Measurements from ENCODE around the gene TMEM126A.

The TMEM126A gene

DNA sequence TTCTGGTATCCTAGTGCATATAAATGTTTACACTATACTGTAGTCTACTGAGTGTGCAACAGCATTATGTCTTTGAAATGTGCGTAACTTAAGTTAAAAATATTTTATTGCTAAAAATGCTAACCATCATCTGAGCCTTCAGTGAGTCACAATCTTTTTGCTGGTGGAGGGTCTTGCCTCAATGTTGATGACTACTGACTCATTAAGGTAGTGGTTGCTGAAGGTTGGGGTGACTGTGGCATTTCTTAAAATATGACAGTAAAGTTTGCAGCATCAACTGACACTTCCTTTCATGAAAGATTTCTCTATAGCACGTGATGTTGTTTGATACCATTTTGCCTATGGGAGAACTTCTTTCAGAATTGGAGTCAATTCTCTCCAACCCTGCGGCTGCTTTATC, 25.6 kb downstream of the TMEM126A start:
- Histone ChIP-seq H3K18ac (ENCODE audit: low read depth in 1 of 2, low read length in 2 of 2) (no peak overlapping the region), H3K79me1 (replicated peaks; ENCODE audit: low read length, poor library complexity, severe bottlenecking) (no peaks in the 10 kb centered on the region), H3K4ac (ENCODE audit: low read depth in 1 of 2, low read length in 2 of 2) (no peak overlapping the region), H3K4me3 (ENCODE audit: insufficient read depth in 1 of 2, low read depth in 1 of 2, low read length in 2 of 2) (no peak overlapping the region), H3K9ac (ENCODE audit: low read length) (no peak overlapping the region), H2AFZ (ENCODE audit: low read depth, low read length) (no peak overlapping the region), H3K9me3 (ENCODE audit: control insufficient read depth, low read length) (peaks cover 7% of the 10 kb centered on the region), H2BK120ac (ENCODE audit: low read depth, low read length) (no peak overlapping the region), H2BK12ac (ENCODE audit: low read length in 2 of 2) (no peak overlapping the region), H3K4me1 (ENCODE audit: control insufficient read depth, insufficient read depth, low read depth, low read length) (no peaks in the 10 kb centered on the region), H3K23ac (ENCODE audit: low read length in 2 of 2) (no peak overlapping the region), H4K8ac (ENCODE audit: low read length) (no peak overlapping the region), H3K27me3 (ENCODE audit: control insufficient read depth in 1 of 2, insufficient read depth in 1 of 2, low read length in 2 of 2) (no peaks in the 10 kb centered on the region), H3K27ac (ENCODE audit: low read length, poor library complexity, severe bottlenecking) (no peak overlapping the region), H2BK15ac (ENCODE audit: low read depth, poor library complexity, severe bottlenecking) (no peak overlapping the region), H2BK5ac (ENCODE audit: low read depth, low read length, poor library complexity, severe bottlenecking) (no peak overlapping the region), H3K4me2 (ENCODE audit: low read length, poor library complexity, severe bottlenecking) (no peak overlapping the region), H4K91ac (ENCODE audit: low read length) (no peak overlapping the region), H2AK5ac (ENCODE audit: low read length, severe bottlenecking) (no peak overlapping the region), H3K14ac (ENCODE audit: low read length in 2 of 2) (no peak overlapping the region), H3K36me3 (ENCODE audit: control insufficient read depth in 1 of 2, insufficient read depth in 2 of 2, low read depth in 1 of 2, low read length in 2 of 2) (no peaks in the 10 kb centered on the region)
- WGBS = 100% methylated on average over 3 of the region's 3 CpGs
- DNase-seq = no peak

DNA sequence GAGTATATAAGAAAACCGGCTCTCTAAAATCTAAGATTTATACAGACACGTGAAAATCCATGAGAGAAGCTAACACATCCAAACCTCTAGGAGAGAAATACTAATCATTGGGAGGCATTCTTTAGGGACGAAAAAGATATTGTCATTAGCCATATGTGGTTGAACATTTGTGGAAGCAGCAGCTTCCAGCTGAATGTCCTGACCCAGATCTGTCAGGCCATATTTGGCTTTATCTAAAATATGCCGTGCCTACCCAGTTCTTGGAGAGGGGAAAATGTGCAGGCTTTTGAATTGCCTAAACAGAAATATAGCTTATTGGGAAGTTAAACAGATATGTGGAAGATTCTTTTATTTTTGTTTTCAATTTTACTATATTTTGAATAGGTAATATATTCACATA, 31.8 kb downstream of the TMEM126A start:
- Histone ChIP-seq H3K27ac (ENCODE audit: low read length, poor library complexity, severe bottlenecking) (no peak overlapping the region), H4K8ac (ENCODE audit: low read length) (no peak overlapping the region), H3K4me1 (ENCODE audit: control insufficient read depth, insufficient read depth, low read depth, low read length) (no peaks in the 10 kb centered on the region), H3K9ac (ENCODE audit: low read length) (no peak overlapping the region), H3K4me3 (ENCODE audit: insufficient read depth in 1 of 2, low read depth in 1 of 2, low read length in 2 of 2) (no peak overlapping the region), H4K91ac (ENCODE audit: low read length) (no peak overlapping the region), H2AK5ac (ENCODE audit: low read length, severe bottlenecking) (no peak overlapping the region), H3K36me3 (ENCODE audit: control insufficient read depth in 1 of 2, insufficient read depth in 2 of 2, low read depth in 1 of 2, low read length in 2 of 2) (no peaks in the 10 kb centered on the region), H3K18ac (ENCODE audit: low read depth in 1 of 2, low read length in 2 of 2) (no peak overlapping the region), H3K79me1 (replicated peaks; ENCODE audit: low read length, poor library complexity, severe bottlenecking) (no peaks in the 10 kb centered on the region), H3K23ac (ENCODE audit: low read length in 2 of 2) (no peak overlapping the region), H2AFZ (ENCODE audit: low read depth, low read length) (no peak overlapping the region), H2BK5ac (ENCODE audit: low read depth, low read length, poor library complexity, severe bottlenecking) (no peak overlapping the region), H3K14ac (ENCODE audit: low read length in 2 of 2) (no peak overlapping the region), H3K4ac (ENCODE audit: low read depth in 1 of 2, low read length in 2 of 2) (no peak overlapping the region), H2BK15ac (ENCODE audit: low read depth, poor library complexity, severe bottlenecking) (no peak overlapping the region), H3K27me3 (ENCODE audit: control insufficient read depth in 1 of 2, insufficient read depth in 1 of 2, low read length in 2 of 2) (no peaks in the 10 kb centered on the region), H3K4me2 (ENCODE audit: low read length, poor library complexity, severe bottlenecking) (no peak overlapping the region), H3K9me3 (ENCODE audit: control insufficient read depth, low read length) (no peaks in the 10 kb centered on the region), H2BK12ac (ENCODE audit: low read length in 2 of 2) (no peak overlapping the region), H2BK120ac (ENCODE audit: low read depth, low read length) (no peak overlapping the region)
- no peak for DNase-seq
- 89% methylated on average over 2 of the region's 4 CpGs for whole genome bisulfite sequencing

DNA sequence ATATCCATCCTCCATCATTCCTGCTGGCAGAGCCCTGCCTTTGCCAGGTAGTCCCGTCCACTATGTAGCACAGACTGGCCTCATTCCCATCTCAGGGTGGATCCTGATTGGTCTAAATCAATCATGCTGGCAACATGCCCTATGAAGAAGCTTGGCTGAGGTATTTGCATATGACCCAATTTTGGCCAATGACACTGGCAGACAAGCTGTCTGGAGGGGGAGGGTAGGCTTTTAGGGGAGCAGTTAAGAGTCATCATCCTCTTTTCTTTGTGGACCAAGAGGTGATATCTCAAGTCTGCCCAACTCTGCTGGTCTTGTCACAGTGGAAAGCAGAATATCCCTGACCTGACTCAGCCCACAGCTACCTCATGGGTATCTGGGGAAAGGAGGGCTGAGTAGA, 33.1 kb downstream of the TMEM126A start:
- no peak overlapping the region for H3K4me2 ChIP-seq (ENCODE audit: low read length, poor library complexity, severe bottlenecking)
- DNase-seq = no peak
- H3K4me3 ChIP-seq (ENCODE audit: insufficient read depth in 1 of 2, low read depth in 1 of 2, low read length in 2 of 2) = no peak overlapping the region
- H3K4me1 ChIP-seq (ENCODE audit: control insufficient read depth, insufficient read depth, low read depth, low read length) = no peaks in the 10 kb centered on the region
- H3K36me3 ChIP-seq (ENCODE audit: control insufficient read depth in 1 of 2, insufficient read depth in 2 of 2, low read depth in 1 of 2, low read length in 2 of 2) = peaks cover 0 to 9% of the 10 kb centered on the region in 2 experiments
- no peak overlapping the region for H2BK120ac ChIP-seq (ENCODE audit: low read depth, low read length)
- no peaks in the 10 kb centered on the region for H3K27me3 ChIP-seq (ENCODE audit: control insufficient read depth in 1 of 2, insufficient read depth in 1 of 2, low read length in 2 of 2)
- H2BK12ac ChIP-seq (ENCODE audit: low read length in 2 of 2) = no peak overlapping the region
- H4K8ac ChIP-seq (ENCODE audit: low read length) = no peak overlapping the region
- H3K9me3 ChIP-seq (ENCODE audit: control insufficient read depth, low read length) = no peaks in the 10 kb centered on the region
- H2AFZ ChIP-seq (ENCODE audit: low read depth, low read length) = no peak overlapping the region
- H2BK15ac ChIP-seq (ENCODE audit: low read depth, poor library complexity, severe bottlenecking) = no peak overlapping the region
- no peak overlapping the region for H2BK5ac ChIP-seq (ENCODE audit: low read depth, low read length, poor library complexity, severe bottlenecking)
- no peaks in the 10 kb centered on the region for H3K79me1 ChIP-seq (replicated peaks; ENCODE audit: low read length, poor library complexity, severe bottlenecking)
- no peak overlapping the region for H3K4ac ChIP-seq (ENCODE audit: low read depth in 1 of 2, low read length in 2 of 2)
- WGBS = 90% methylated on average over 1 of the region's 1 CpG
- H3K14ac ChIP-seq (ENCODE audit: low read length in 2 of 2) = no peak overlapping the region
- no peak overlapping the region for H3K9ac ChIP-seq (ENCODE audit: low read length)
- H3K27ac ChIP-seq (ENCODE audit: low read length, poor library complexity, severe bottlenecking) = no peak overlapping the region
- no peak overlapping the region for H3K18ac ChIP-seq (ENCODE audit: low read depth in 1 of 2, low read length in 2 of 2)
- no peak overlapping the region for H2AK5ac ChIP-seq (ENCODE audit: low read length, severe bottlenecking)
- no peak overlapping the region for H3K23ac ChIP-seq (ENCODE audit: low read length in 2 of 2)
- no peak overlapping the region for H4K91ac ChIP-seq (ENCODE audit: low read length)

DNA sequence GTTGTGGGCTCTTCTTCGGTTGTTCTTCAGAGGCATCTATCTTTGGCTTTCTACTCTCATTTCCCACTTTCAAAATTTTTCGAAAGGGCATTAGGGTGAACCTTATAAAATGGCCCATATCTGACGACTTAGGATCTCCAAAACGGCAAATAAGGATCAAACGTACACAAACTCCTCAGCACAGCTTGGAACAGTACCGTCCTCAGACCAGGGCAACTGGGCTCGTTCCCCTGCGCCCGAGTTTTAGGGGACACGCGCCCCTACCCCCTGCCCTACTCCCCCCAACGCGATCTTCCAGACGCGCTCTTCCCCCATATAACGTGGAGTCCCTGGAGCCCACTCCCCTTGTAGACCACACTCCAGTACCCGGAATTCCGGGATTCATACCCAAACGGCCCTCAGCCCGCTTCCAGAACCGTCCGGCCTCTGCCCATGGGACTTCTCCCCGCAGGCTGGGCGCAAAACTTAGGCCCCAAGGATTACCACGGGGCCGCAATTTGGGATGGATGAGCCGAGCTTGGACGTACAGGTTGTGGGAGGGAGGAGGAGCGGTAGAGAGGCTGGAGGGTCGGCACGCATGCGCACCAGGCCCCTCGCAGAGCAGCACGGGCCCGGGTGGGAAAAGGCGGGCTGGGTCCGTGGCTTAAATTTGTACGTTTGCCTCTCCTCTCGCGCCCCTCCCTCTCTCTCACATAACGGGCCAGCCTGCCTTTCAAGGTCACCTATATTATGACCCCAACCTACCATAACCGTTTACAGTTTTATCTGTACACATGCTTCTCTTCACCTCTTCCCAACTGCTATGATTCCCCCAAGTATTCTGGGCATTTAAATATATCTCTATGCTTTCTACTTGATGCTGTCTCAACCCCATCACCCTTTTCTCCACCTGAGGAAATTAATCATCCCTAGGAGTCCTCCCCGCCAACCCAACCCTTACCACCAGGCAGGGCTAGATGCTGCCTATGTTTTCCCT, 34.9 kb downstream of the TMEM126A start:
- WGBS = 95% methylated on average over 42 of the region's 43 CpGs
- no peak overlapping the region for H3K27ac ChIP-seq (ENCODE audit: low read length, poor library complexity, severe bottlenecking)

More for the DNA sequence above, 34.9 kb downstream of the TMEM126A start:
- Histone ChIP-seq H3K4me2 (ENCODE audit: low read length, poor library complexity, severe bottlenecking) (no peak overlapping the region), H3K79me1 (replicated peaks; ENCODE audit: low read length, poor library complexity, severe bottlenecking) (no peaks in the 10 kb centered on the region), H3K23ac (ENCODE audit: low read length in 2 of 2) (no peak overlapping the region), H3K9me3 (ENCODE audit: control insufficient read depth, low read length) (no peaks in the 10 kb centered on the region), H4K91ac (ENCODE audit: low read length) (no peak overlapping the region), H2AK5ac (ENCODE audit: low read length, severe bottlenecking) (no peak overlapping the region), H3K27me3 (ENCODE audit: control insufficient read depth in 1 of 2, insufficient read depth in 1 of 2, low read length in 2 of 2) (no peaks in the 10 kb centered on the region), H3K9ac (ENCODE audit: low read length) (peak overlapping the region; percentile 92), H3K4me3 (ENCODE audit: insufficient read depth in 1 of 2, low read depth in 1 of 2, low read length in 2 of 2) (peak overlapping the region in 1 of 2 experiments; percentile 83), H2BK15ac (ENCODE audit: low read depth, poor library complexity, severe bottlenecking) (peak overlapping the region; percentile 41), H2AFZ (ENCODE audit: low read depth, low read length) (no peak overlapping the region), H3K36me3 (ENCODE audit: control insufficient read depth in 1 of 2, insufficient read depth in 2 of 2, low read depth in 1 of 2, low read length in 2 of 2) (peaks cover 0 to 9% of the 10 kb centered on the region in 2 experiments), H2BK120ac (ENCODE audit: low read depth, low read length) (no peak overlapping the region), H4K8ac (ENCODE audit: low read length) (no peak overlapping the region), H3K4ac (ENCODE audit: low read depth in 1 of 2, low read length in 2 of 2) (no peak overlapping the region), H3K18ac (ENCODE audit: low read depth in 1 of 2, low read length in 2 of 2) (no peak overlapping the region), H2BK12ac (ENCODE audit: low read length in 2 of 2) (no peak overlapping the region), H3K4me1 (ENCODE audit: control insufficient read depth, insufficient read depth, low read depth, low read length) (no peaks in the 10 kb centered on the region), H2BK5ac (ENCODE audit: low read depth, low read length, poor library complexity, severe bottlenecking) (no peak overlapping the region), H3K14ac (ENCODE audit: low read length in 2 of 2) (no peak overlapping the region)
- DNase-seq = no peak

Data from mesenchymal stem cell (in vitro differentiated cells and primary cell).